RWPE2 (cell line): ENCODE measurements around the gene ANAPC7.

Source experiments
- ATAC-seq: fragments of 200-7000 bp; cut with Tn5 transposase; 3 replicates; pipeline ENCODE4 v1.9.1; 2021; ENCODE audit warnings: low read depth
- DNase-seq: peaks from one replicate; pipeline ENCODE4 v3.0.0-alpha.2; 2020; ENCODE audit warnings: low spot score
- H3K27ac ChIP-seq: fragments of 450-650 bp; 2 replicates; pipeline ENCODE4 v1.5.1; 2017; ENCODE audit warnings: mild to moderate bottlenecking; ENCODE audit not compliant: poor library complexity, severe bottlenecking
- H3K27me3 ChIP-seq: fragments of 250-450 bp; sonication (Bioruptor Pico); 2 replicates; pipeline ENCODE4 v1.5.1; 2021; ENCODE audit warnings: mild to moderate bottlenecking, moderate library complexity; ENCODE audit not compliant: insufficient read depth, poor library complexity, severe bottlenecking
- H3K36me3 ChIP-seq: fragments of 250-450 bp; sonication (Bioruptor Pico); 2 replicates; pipeline ENCODE4 v1.5.1; 2020; ENCODE audit warnings: low read depth, mild to moderate bottlenecking, moderate library complexity
- H3K4me1 ChIP-seq: fragments of 250-450 bp; sonication (Bioruptor Pico); 2 replicates; pipeline ENCODE4 v1.5.1; 2021; ENCODE audit warnings: mild to moderate bottlenecking, moderate library complexity; ENCODE audit not compliant: insufficient read depth, poor library complexity, severe bottlenecking
- H3K4me3 ChIP-seq: fragments of 250-450 bp; sonication (Bioruptor Pico); 2 replicates; pipeline ENCODE4 v1.5.1; 2021; ENCODE audit warnings: mild to moderate bottlenecking, moderate library complexity; ENCODE audit not compliant: severe bottlenecking
- H3K9me3 ChIP-seq: fragments of 250-450 bp; sonication (Bioruptor Pico); 2 replicates; pipeline ENCODE4 v1.5.1; 2021; ENCODE audit warnings: mild to moderate bottlenecking, moderate library complexity; ENCODE audit not compliant: severe bottlenecking
- CTCF ChIP-seq: fragments of 450-650 bp; IDR thresholded peaks from one replicate; pipeline ENCODE4 v1.5.1; 2017; ENCODE audit warnings: mild to moderate bottlenecking, moderate library complexity; ENCODE audit not compliant: poor library complexity, severe bottlenecking

Gene ANAPC7

GRCh38 chr12:110373962-110374611, 29.4 kb downstream of the ANAPC7 start:
- Histone ChIP-seq H3K36me3 (peaks cover 75% of the 10 kb centered on the region), H3K27me3 (no peaks in the 10 kb centered on the region), H3K4me3 (no peak overlapping the region), H3K27ac (no peak overlapping the region), H3K9me3 (no peaks in the 10 kb centered on the region), H3K4me1 (peaks cover 9% of the 10 kb centered on the region)
- no peak for TF ChIP-seq CTCF
- ATAC-seq (no peak), DNase-seq (no peak)

GRCh38 chr12:110373425-110373824, 30.1 kb downstream of the ANAPC7 start:
- no peak overlapping the region for H3K4me3 ChIP-seq
- TF ChIP-seq CTCF: no peak
- no peak for ATAC-seq
- peaks cover 9% of the 10 kb centered on the region for H3K4me1 ChIP-seq
- H3K36me3 ChIP-seq: peaks cover 68% of the 10 kb centered on the region
- no peak for DNase-seq
- H3K9me3 ChIP-seq: no peaks in the 10 kb centered on the region
- no peak overlapping the region for H3K27ac ChIP-seq
- H3K27me3 ChIP-seq: no peaks in the 10 kb centered on the region

GRCh38 chr12:110373025-110373424, 30.5 kb downstream of the ANAPC7 start:
- H3K27me3 ChIP-seq: no peaks in the 10 kb centered on the region
- peaks cover 9% of the 10 kb centered on the region for H3K4me1 ChIP-seq
- ATAC-seq: no peak
- H3K27ac ChIP-seq: no peak overlapping the region
- TF ChIP-seq CTCF: no peak
- H3K4me3 ChIP-seq: no peak overlapping the region
- H3K9me3 ChIP-seq: no peaks in the 10 kb centered on the region
- no peak for DNase-seq
- H3K36me3 ChIP-seq: peaks cover 64% of the 10 kb centered on the region

- ATAC-seq (no peak), DNase-seq (no peak)
- Histone ChIP-seq H3K27me3 (no peaks in the 10 kb centered on the region), H3K27ac (no peak overlapping the region), H3K4me3 (no peak overlapping the region), H3K9me3 (no peaks in the 10 kb centered on the region), H3K36me3 (peaks cover 54% of the 10 kb centered on the region), H3K4me1 (peaks cover 9% of the 10 kb centered on the region)
- no peak for TF ChIP-seq CTCF
Observed at GRCh38 chr12:110372056-110372425, 31.5 kb downstream of the ANAPC7 start.

- Histone ChIP-seq H3K36me3 (peaks cover 51% of the 10 kb centered on the region), H3K4me1 (peaks cover 9% of the 10 kb centered on the region), H3K4me3 (no peak overlapping the region), H3K27ac (peak overlapping the region; percentile 59), H3K27me3 (no peaks in the 10 kb centered on the region), H3K9me3 (no peaks in the 10 kb centered on the region)
- ATAC-seq (no peak), DNase-seq (no peak)
- TF ChIP-seq CTCF: no peak
Observed at GRCh38 chr12:110371408-110372055, 32.0 kb downstream of the ANAPC7 start.
